Fibroblast of pulmonary artery (primary cell): ENCODE measurements around the gene MRAS.

Source experiments
- DNase-seq: peaks from one replicate; pipeline ENCODE4 v3.0.0-alpha.2; 2010; ENCODE audit warnings: low read depth
- H3K4me3 ChIP-seq: replicated peaks from 2 replicates; pipeline ENCODE4 v1.5.1; 2011; ENCODE audit warnings: low read depth, mild to moderate bottlenecking, control low read depth, low read length, moderate library complexity
- CTCF ChIP-seq: IDR thresholded peaks from 2 replicates; pipeline ENCODE4 v1.5.1; 2011; ENCODE audit warnings: mild to moderate bottlenecking, control low read depth, low read length, inconsistent platforms; ENCODE audit errors: missing control alignments

Gene MRAS

GRCh38 chr3:138351916-138352550, 3.7 kb downstream of the MRAS start:
- H3K4me3 ChIP-seq = no peak overlapping the region
- no peak for DNase-seq
- TF ChIP-seq CTCF = no peak

- no peak for TF ChIP-seq CTCF
- H3K4me3 ChIP-seq = no peak overlapping the region
- DNase-seq = no peak
Observed at GRCh38 chr3:138354376-138354775, 6.0 kb downstream of the MRAS start.

GRCh38 chr3:138355071-138355470, 6.7 kb downstream of the MRAS start:
- no peak overlapping the region for H3K4me3 ChIP-seq
- no peak for TF ChIP-seq CTCF
- DNase-seq = no peak

- no peak overlapping the region for H3K4me3 ChIP-seq
- DNase-seq = no peak
- TF ChIP-seq CTCF = no peak
Observed at GRCh38 chr3:138356730-138357405, 8.5 kb downstream of the MRAS start.

- no peak for DNase-seq
- no peak overlapping the region for H3K4me3 ChIP-seq
- TF ChIP-seq CTCF = no peak
Observed at GRCh38 chr3:138359148-138359918, 11.0 kb downstream of the MRAS start.

- TF ChIP-seq CTCF = no peak
- no peak for DNase-seq
- H3K4me3 ChIP-seq = no peak overlapping the region
Observed at GRCh38 chr3:138359919-138360868, 11.8 kb downstream of the MRAS start.
